Skin epidermis (tissue), 12 donors: ENCODE results near the gene CTDNEP1.

ENCODE experiments used
- H3K27ac ChIP-seq, 21 experiments: fragments of 200-600 bp; sonication (generic) in 11 of 21; one replicate each; pipeline ENCODE4 v1.5.0; 2020; ENCODE audit warnings: mild to moderate bottlenecking in 3 of 21, inconsistent platforms in 2 of 21, moderate library complexity in 2 of 21
- H3K4me3 ChIP-seq, 7 experiments: fragments of 200-600 bp; sonication (generic) in 2 of 7; one replicate each; pipeline ENCODE4 v1.5.0; 2020; ENCODE audit warnings: inconsistent platforms in 2 of 7, mild to moderate bottlenecking in 2 of 7, moderate library complexity in 1 of 7

The CTDNEP1 gene

GRCh38 chr17:7252176-7253043 lies 876 bp upstream of the CTDNEP1 start, which contains the start of gene ELP5:
Gene ELP5 (plus strand): TSS chr17:7252215. CDS start chr17:7252551, 336 bp downstream.
- Histone ChIP-seq H3K4me3 (peak within 1 kb of the TSS; percentile 66 to 99 (median 89)), H3K27ac (peak within 1 kb of the TSS; percentile 85 to 100 (median 98))

GRCh38 chr17:7250695-7251627 lies 573 bp downstream of the CTDNEP1 start:
- H3K4me3 ChIP-seq = peak overlapping the region; percentile 66 to 99 (median 89)
- peak overlapping the region; percentile 85 to 100 (median 98) for H3K27ac ChIP-seq

- Histone ChIP-seq H3K4me3 (peak overlapping the region in 6 of 7 experiments; percentile 66 to 99 (median 90)), H3K27ac (peak overlapping the region in 12 of 21 experiments; percentile 92 to 99 (median 98))
These were observed 1.7 kb downstream of the CTDNEP1 start for GRCh38 chr17:7249830-7250229.

- Histone ChIP-seq H3K27ac (no peak overlapping the region), H3K4me3 (no peak overlapping the region)
These were observed 2.3 kb downstream of the CTDNEP1 start for GRCh38 chr17:7249214-7249613.

GRCh38 chr17:7248796-7249195 lies 2.7 kb downstream of the CTDNEP1 start:
- H3K27ac ChIP-seq = no peak overlapping the region
- H3K4me3 ChIP-seq = no peak overlapping the region

- Histone ChIP-seq H3K27ac (peak overlapping the region in 1 of 21 experiments; percentile 11), H3K4me3 (no peak overlapping the region)
These were observed 4.8 kb downstream of the CTDNEP1 start for GRCh38 chr17:7246779-7247178.

GRCh38 chr17:7243838-7244237 lies 7.7 kb downstream of the CTDNEP1 start:
- Histone ChIP-seq H3K27ac (peak overlapping the region in 15 of 21 experiments; percentile 92 to 99 (median 98)), H3K4me3 (peak overlapping the region in 1 of 7 experiments; percentile 88)

GRCh38 chr17:7243453-7243729 lies 8.1 kb downstream of the CTDNEP1 start:
- peak overlapping the region in 20 of 21 experiments; percentile 92 to 100 (median 98) for H3K27ac ChIP-seq
- peak overlapping the region; percentile 74 to 96 (median 88) for H3K4me3 ChIP-seq

- peak overlapping the region; percentile 74 to 96 (median 88) for H3K4me3 ChIP-seq
- peak overlapping the region; percentile 87 to 100 (median 98) for H3K27ac ChIP-seq
These were observed 8.6 kb downstream of the CTDNEP1 start for GRCh38 chr17:7242717-7243452.

- peak within 1 kb of the TSS; percentile 87 to 100 (median 98) for H3K27ac ChIP-seq
- H3K4me3 ChIP-seq = peak within 1 kb of the TSS; percentile 74 to 96 (median 88)
These were observed 9.5 kb downstream of the CTDNEP1 start, which contains the start of gene GABARAP for GRCh38 chr17:7241783-7242716. Gene GABARAP (minus strand): TSS chr17:7242449. CDS start chr17:7242330, 119 bp downstream.

- peak overlapping the region in 20 of 21 experiments; percentile 30 to 100 (median 98) for H3K27ac ChIP-seq
These were observed 10.3 kb downstream of the CTDNEP1 start for GRCh38 chr17:7241090-7241733.

GRCh38 chr17:7240375-7240774 lies 11.2 kb downstream of the CTDNEP1 start:
- peak overlapping the region in 19 of 21 experiments; percentile 92 to 100 (median 98) for H3K27ac ChIP-seq
- peak overlapping the region in 6 of 7 experiments; percentile 17 to 96 (median 88) for H3K4me3 ChIP-seq

More at GRCh38 chr17:7241090-7241733, 10.3 kb downstream of the CTDNEP1 start:
- peak overlapping the region; percentile 74 to 96 (median 88) for H3K4me3 ChIP-seq

- Histone ChIP-seq H3K4me3 (peak within 1 kb of the TSS; percentile 78 to 98 (median 94)), H3K27ac (peak within 1 kb of the TSS; percentile 87 to 100 (median 97))
These were observed 12.2 kb downstream of the CTDNEP1 start, which contains the start of gene PHF23 for GRCh38 chr17:7239091-7240027. Gene PHF23 (minus strand): TSS chr17:7239457. CDS start chr17:7239279, 178 bp downstream.

- peak overlapping the region; percentile 78 to 98 (median 94) for H3K4me3 ChIP-seq
- peak overlapping the region; percentile 87 to 100 (median 97) for H3K27ac ChIP-seq
These were observed 13.0 kb downstream of the CTDNEP1 start for GRCh38 chr17:7238420-7239090.

- H3K27ac ChIP-seq = peak overlapping the region; percentile 87 to 100 (median 97)
- peak overlapping the region; percentile 78 to 98 (median 94) for H3K4me3 ChIP-seq
These were observed 13.6 kb downstream of the CTDNEP1 start for GRCh38 chr17:7237761-7238419.
